NCI-H82 treated with DMSO at 0.1 percent for 48 hours (cell line): ENCODE measurements around the gene DRD3.

Experiments
- DNase-seq: peaks from one replicate; lab custom pipeline; 2025; ENCODE audit not compliant: unreplicated experiment; lab: John Stamatoyannopoulos, UW

Gene DRD3

GRCh38 chr3:114186501-114186900 is 7.6 kb upstream of the DRD3 start:
- DNase-seq, result no peak

- DNase-seq, result no peak
These were observed 723 bp upstream of the DRD3 start for GRCh38 chr3:114179575-114179974.

GRCh38 chr3:114176890-114177289 is 2.0 kb downstream of the DRD3 start:
- DNase-seq, result no peak

GRCh38 chr3:114176487-114176886 is 2.4 kb downstream of the DRD3 start:
- DNase-seq, result no peak

GRCh38 chr3:114175204-114175987 is 3.5 kb downstream of the DRD3 start:
- no peak for DNase-seq

- DNase-seq, result no peak
These were observed 7.2 kb downstream of the DRD3 start for GRCh38 chr3:114171677-114172076.

GRCh38 chr3:114168150-114168549 is 10.7 kb downstream of the DRD3 start:
- no peak for DNase-seq

- no peak for DNase-seq
These were observed 21.5 kb downstream of the DRD3 start for GRCh38 chr3:114157321-114157720.

- DNase-seq, result no peak
These were observed 23.5 kb downstream of the DRD3 start for GRCh38 chr3:114155370-114155821.

- no peak for DNase-seq
These were observed 24.5 kb downstream of the DRD3 start for GRCh38 chr3:114154321-114154821.

GRCh38 chr3:114152519-114153151 is 26.2 kb downstream of the DRD3 start:
- DNase-seq, result peak; percentile 64

- no peak for DNase-seq
These were observed 27.8 kb downstream of the DRD3 start for GRCh38 chr3:114151091-114151490.

- no peak for DNase-seq
These were observed 31.6 kb downstream of the DRD3 start for GRCh38 chr3:114147251-114147650.

- no peak for DNase-seq
These were observed 33.8 kb downstream of the DRD3 start for GRCh38 chr3:114144909-114145688.

GRCh38 chr3:114143817-114144216 is 35.0 kb downstream of the DRD3 start:
- DNase-seq, result no peak

- no peak for DNase-seq
These were observed 39.0 kb downstream of the DRD3 start for GRCh38 chr3:114139836-114140235.

GRCh38 chr3:114133947-114134346 is 44.9 kb downstream of the DRD3 start:
- DNase-seq, result no peak

- no peak for DNase-seq
These were observed 46.4 kb downstream of the DRD3 start for GRCh38 chr3:114132500-114132899.

GRCh38 chr3:114128826-114129225 is 50.0 kb downstream of the DRD3 start:
- DNase-seq, result no peak

GRCh38 chr3:114128231-114128630 is 50.6 kb downstream of the DRD3 start:
- no peak for DNase-seq

- DNase-seq, result no peak
These were observed 51.3 kb downstream of the DRD3 start for GRCh38 chr3:114127517-114127916.

GRCh38 chr3:114126461-114126860 is 52.4 kb downstream of the DRD3 start:
- no peak for DNase-seq
